GM18499 (cell line): ENCODE results near the gene FGF22.

ENCODE experiments used
- ATAC-seq: cut with Tn5 transposase; IDR thresholded peaks from one replicate; pipeline ENCODE4 v1.9.1; 2021; ENCODE audit warnings: moderate number of reproducible peaks; ENCODE audit not compliant: insufficient read depth, unreplicated experiment

Gene FGF22

GRCh38 chr19:676339-677105 lies 36.8 kb downstream of the FGF22 start, which contains the start of gene FSTL3:
Gene FSTL3, plus strand, starts transcription at chr19:676392. Its CDS starts 32 bp downstream, at chr19:676424.
- ATAC-seq: no peak

DNA sequence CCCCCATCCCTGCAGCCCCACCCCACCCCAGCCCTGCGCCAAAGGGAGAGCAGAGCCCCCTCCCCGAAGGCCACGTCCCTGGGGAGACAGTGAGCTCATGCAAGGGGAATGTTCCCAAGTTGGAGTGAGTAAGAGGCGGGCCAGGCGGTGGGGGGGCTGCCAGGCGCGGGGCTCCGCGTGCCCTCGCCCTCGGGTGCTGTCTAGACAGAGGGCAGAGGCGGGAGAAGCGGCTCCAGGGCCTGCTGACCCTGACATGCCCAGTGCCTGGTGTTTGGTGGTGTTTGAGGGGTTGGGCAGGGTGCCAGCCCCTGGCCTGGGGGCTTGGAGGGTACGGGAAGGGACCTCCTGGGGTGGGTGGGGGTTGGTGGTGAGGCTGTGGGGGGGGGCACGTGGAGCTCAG lies 37.5 kb downstream of the FGF22 start:
- no peak for ATAC-seq

DNA sequence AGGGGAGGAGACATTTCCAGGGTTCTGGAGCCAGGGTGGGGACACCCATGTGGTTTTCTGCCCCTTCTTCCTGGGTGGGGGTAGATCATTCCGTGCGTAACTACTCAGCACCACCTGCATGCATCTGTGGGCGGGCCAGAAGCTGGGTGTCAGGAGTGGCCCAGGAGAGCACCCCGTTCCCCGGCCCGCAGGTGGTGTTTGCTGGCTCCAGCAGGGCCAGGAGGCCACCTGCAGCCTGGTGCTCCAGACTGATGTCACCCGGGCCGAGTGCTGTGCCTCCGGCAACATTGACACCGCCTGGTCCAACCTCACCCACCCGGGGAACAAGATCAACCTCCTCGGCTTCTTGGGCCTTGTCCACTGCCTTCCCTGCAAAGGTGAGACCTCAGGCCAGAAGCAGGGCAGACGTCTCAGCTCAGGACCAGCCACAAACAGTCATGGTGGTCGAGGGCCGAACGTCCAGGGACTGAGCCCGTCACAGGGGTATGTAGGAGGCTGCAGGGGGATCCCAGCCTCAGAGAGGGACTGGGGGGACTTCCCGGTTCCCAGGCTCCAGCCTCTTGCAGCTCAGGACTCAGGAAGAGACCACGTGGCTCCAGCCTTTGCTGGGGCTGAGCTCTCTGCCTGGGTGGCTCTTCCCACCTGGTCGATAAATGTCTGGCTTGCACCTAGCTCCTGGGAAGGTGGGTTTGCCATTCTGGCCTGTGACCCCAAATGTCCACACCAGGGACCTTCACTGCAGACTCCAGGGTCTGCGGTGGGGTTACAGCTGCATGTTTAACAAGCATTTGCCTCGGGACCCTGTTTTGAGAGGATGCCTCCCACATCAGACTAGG lies 38.1 kb downstream of the FGF22 start:
- no peak for ATAC-seq

DNA sequence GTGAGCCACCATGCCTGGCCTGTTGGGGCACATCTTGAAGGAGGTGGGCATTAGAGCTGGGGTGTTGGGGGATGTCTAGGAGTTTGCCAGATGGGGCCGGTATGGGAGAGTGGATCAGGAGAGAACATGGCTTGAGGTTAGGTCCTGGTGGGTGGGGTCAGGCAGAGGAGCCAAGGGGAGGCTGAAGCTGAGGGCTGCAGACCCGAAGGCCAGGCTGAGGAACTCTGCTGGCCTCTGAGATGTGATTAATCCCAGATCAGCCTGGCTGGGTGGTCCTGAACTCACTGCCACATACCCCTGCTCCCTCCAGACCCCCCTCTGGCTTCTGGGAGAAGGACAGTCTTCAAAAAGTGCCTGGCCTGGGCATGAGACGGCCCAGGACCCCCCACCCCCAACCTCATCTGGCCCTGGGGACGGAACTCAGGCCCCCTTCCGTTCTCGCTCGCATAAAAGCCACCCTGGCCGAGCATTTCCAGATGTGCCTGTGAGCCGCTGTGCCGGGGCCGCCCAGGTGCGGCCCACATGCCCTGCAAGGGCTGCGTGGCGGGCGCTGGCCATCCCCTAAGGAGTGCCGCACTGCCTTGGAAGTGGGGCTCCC lies 39.2 kb downstream of the FGF22 start:
- no peak for ATAC-seq

DNA sequence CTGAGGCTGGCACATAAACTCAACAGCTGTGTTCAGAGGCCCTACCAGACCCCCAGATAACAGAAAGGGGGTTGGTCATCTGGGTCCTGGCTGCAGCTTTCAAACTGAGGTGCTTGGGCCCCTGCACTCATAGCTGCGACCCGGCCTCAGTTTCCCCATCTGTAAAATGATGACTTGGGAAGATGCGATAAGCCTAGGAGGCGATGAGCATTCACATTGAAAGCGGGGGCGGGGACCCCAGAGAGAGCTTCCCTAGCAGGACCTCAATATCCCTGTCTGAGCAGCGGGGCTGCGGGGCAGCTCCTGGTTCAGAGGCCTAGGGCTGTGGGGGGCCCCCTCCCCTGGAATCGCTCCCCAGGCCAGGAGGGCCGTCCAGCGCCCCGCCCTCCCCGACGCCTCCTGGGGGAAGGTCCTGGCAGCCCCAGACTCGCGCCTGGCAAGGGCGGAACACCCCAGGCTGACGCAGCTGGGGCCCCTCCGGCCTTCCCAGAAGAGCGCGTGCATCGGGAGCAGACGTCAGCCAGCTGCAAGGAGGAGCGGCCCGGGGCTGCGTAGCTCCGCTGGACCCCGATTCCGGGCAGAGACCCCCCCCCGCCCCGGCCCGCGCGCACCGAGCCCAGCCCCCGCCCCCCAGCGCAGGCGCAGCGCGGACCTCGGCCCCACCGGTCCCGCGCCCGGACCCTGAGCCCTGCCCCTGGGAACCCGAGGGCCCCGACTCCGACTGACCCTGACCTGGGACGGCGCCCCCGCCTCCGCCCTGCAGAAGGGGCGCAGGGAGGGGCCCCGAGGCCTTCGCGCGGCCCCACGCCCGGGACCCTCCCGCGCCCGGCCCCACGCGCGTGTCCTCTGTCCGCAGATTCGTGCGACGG lies 40.0 kb downstream of the FGF22 start:
- ATAC-seq: no peak

DNA sequence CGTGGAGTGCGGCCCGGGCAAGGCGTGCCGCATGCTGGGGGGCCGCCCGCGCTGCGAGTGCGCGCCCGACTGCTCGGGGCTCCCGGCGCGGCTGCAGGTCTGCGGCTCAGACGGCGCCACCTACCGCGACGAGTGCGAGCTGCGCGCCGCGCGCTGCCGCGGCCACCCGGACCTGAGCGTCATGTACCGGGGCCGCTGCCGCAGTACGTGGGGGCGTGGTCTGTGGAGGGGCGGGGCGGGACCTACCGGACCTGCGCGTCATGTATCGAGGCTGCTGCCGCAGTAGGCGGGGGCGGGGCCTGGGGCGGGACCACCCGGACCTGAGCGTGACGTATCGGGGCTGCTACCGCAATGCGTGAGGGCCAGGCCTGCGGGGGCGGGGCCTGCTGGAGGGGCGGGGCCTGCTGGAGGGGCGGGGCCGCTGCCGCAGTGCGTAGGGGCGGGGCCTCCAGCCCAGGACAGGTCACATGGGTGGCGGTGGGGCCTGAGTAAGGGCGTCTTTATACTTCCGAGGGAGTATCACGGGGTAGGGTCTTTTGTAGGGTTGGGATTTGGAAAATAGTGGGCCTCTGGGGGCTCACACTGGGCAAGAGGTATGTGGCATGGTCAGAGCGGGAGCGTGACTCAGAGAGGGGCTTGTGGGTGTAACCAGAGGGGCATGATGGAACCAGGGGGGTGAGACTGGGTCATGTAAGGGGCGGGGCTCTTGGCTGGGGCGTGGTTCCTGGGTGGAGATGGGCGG lies 40.8 kb downstream of the FGF22 start:
- peak; percentile 49 for ATAC-seq

GRCh38 chr19:681029-682019 lies 41.6 kb downstream of the FGF22 start:
- ATAC-seq: no peak

DNA sequence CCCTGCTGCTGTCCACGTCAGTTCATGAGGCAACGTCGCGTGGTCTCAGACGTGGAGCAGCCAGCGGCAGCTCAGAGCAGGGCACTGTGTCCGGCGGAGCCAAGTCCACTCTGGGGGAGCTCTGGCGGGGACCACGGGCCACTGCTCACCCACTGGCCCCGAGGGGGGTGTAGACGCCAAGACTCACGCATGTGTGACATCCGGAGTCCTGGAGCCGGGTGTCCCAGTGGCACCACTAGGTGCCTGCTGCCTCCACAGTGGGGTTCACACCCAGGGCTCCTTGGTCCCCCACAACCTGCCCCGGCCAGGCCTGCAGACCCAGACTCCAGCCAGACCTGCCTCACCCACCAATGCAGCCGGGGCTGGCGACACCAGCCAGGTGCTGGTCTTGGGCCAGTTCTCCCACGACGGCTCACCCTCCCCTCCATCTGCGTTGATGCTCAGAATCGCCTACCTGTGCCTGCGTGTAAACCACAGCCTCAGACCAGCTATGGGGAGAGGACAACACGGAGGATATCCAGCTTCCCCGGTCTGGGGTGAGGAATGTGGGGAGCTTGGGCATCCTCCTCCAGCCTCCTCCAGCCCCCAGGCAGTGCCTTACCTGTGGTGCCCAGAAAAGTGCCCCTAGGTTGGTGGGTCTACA lies 43.1 kb downstream of the FGF22 start:
- no peak for ATAC-seq

DNA sequence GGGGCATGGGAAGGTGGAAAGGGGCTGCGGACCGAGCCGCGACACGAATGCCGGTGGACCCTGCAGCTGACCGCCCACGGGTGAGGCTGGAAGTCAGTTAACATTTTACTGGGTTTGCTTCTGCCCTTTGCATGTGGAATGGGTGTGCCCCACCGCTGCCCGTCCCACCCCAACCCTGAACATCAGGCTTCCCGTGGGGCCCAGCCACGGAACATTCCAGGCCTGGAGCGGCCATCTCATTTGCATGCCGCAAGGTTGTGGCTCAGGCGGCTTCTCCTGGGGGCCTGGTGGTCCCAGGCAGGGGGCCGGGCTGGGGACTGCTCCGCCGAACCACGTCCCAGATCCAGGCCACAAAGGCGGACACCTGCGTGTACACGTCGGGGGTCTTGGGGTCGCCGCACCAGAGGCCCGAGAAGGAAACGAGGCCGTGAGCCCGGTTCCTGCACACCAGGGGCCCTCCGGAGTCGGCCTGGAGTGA lies 45.8 kb downstream of the FGF22 start:
- ATAC-seq: no peak

DNA sequence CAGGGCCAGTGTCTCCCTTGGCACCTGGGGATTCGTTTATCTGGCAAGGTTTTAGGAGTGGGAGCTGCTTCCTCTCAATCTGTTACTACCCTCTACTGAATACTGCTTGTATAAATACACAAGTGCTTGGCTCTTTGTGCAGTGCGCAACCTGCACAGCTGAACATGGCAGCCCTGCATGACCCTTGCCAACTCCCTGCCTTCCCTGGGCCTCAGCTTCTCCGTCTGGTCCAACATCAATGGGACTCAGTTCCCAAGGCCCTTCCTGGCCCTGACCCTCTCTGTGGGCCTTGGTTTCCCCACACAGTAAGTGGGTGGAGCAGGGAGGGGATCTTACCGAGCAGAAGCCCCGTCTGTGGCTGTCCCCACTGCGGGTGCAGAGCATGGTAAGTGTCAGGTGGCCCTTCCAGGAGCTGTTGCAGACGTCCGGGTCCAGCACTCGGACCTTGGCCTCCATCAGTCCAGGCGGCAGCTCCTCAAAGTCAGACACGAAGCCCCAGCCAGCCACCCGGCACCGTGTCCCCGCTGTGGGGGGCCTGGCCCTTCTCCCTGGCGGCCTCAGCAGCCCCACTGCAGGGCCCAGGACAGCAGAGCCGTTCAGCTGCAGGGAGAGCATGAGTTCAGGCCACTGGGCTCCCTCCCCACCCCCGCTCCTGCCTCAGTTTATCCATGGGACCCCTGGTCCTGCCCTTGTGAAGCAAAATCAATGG lies 47.1 kb downstream of the FGF22 start:
- no peak for ATAC-seq

- no peak for ATAC-seq
Observed at GRCh38 chr19:687569-688166, 48.0 kb downstream of the FGF22 start.

DNA sequence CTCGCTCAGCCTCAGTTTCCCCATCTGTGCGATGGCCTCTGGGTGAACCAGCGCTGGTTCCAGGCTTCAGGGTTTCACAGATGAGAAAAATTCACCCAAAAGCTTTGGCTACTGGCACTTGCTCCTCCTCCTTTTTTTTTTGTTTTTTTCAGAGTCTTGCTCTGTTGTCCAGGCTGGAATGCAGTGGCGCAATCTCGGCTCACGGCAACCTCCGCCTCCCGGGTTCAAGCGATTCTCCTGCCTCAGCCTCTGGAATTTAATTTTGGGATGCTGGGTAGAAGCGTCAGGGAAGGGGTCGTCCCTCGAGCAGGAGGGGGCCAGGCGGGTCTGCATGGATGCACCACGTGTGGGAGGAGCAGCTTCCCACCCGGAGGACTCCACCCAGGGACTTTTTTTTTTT lies 48.5 kb downstream of the FGF22 start:
- no peak for ATAC-seq

- ATAC-seq: no peak
Observed at GRCh38 chr19:688992-689391, 49.3 kb downstream of the FGF22 start.

- no peak for ATAC-seq
Observed at GRCh38 chr19:690203-690602, 50.5 kb downstream of the FGF22 start.
